ENCODE data around the gene CPA2.

The CPA2 gene

DNA sequence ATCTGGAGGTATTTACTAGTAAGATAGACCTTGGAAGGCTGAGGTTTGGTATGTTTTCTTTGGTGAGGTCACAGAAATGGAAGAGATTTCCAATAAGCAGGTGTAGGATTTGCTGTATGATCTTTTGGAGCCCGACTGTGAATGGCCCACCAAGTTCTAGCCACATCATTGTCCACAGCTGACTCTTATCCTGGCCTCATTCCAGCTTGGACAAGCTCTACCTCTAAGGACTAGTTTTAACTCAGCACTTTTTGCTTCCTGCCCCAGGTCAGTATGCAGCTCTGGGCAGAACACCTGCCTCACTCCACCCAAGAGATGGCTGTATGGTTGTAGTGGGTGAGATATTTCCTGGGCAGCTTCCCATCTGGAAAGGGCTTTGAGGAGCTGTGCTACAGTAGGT lies 20.2 kb downstream of the CPA2 start:
- DNase-seq, result no peak

DNA sequence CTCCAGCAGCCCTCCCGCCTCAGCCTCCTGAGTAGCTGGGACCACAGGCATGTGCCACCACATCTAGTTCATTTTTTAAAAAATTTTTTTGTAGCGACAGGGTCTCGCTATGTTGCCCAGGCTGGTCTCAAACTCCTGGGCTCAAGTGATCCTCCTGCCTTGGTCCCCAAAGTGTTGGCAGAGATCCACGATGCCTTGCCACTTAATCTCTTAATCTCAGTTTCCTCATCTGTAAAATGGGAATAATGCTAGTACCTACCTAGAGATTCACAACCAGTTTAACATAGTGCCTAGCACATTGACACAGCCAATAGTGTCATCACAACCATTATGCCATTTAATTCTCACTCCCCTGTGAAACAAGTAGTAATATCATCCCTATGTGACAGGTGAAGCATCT lies 21.5 kb downstream of the CPA2 start:
- no peak for DNase-seq

DNA sequence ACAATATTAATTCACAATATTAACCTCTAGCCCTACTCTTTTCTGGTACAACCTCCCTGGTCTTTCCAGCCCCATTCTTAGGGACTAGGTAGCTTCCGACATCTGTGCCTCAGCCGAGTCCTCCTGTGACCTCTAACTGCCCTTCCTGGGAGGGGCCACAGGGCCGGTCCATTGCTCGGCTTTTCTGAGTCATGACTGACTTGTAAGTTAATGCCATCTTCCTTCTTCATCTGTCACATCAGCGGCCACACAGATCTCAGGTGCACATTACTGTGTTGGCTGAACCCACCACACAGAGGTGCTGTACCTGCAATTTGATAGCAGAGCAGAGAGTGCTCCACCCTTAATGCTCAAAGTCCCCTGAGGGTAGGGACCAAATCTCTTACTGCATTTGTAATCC lies 22.2 kb downstream of the CPA2 start:
- DNase-seq, result no peak

DNA sequence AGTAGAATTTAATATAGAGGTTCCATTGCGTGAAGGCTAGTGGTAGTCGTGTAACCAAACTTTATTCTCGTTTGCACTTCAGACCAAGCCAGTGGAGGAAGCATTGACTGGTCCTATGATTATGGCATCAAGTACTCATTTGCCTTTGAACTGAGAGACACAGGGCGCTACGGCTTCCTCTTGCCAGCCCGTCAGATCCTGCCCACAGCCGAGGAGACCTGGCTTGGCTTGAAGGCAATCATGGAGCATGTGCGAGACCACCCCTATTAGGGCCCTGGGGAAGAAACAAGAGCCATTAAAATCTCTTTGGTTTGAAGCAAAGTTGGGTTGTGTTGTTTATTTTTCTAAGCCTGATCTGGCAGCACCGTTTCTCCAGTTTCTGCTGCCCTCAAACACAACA lies 22.8 kb downstream of the CPA2 start:
- DNase-seq, result no peak

DNA sequence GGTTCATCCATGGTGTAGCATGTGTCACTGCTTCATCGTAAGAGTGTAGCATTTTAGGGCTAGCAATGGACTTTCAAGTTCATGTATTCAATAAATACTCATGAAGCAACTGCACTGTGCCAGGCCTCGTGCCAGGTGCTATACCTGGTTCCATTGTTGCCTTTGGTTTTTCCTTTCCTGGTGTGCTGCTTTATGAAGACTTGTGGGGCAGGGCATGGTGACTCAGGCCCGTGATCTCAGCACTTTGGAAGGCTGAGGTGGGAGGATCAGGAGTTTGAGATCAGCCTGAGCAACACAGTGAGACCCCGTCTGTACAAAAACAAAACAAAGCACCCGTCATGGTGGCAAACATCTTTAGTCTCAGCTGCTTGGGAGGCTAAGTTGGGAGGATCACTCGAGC lies 24.1 kb downstream of the CPA2 start:
- no peak for DNase-seq

DNA sequence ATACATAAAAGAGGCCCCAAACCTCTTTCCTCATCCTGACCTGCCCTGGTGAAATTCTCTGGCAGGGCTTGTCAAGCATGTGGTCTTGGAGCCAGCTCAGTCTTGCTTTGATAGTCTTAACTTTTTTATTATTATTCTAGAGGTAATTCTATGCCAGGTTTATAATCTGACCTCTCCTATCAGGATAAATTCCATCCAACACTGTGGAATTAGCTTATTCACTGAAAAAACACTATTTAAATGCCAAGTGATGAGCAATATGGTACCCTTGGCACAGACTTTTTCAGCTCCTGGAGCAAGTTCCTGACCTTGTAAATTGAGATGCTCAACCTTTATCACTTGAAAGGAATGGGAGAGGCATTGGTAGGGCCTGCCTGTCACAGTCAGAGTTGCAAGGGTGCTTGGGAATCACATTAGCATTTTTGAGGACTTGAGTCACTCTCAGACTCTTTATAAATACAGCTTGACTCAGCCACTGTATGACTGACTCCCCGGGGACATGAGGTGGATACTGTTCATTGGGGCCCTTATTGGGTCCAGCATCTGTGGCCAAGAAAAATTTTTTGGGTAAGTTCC lies 26.1 kb downstream of the CPA2 start, which contains the start of gene CPA4:
TSS of gene CPA4 (plus strand) at position 480 of the 576 bp plus-strand sequence. CDS start at position 500, 20 bp downstream.
- DNase-seq, result no peak

DNA sequence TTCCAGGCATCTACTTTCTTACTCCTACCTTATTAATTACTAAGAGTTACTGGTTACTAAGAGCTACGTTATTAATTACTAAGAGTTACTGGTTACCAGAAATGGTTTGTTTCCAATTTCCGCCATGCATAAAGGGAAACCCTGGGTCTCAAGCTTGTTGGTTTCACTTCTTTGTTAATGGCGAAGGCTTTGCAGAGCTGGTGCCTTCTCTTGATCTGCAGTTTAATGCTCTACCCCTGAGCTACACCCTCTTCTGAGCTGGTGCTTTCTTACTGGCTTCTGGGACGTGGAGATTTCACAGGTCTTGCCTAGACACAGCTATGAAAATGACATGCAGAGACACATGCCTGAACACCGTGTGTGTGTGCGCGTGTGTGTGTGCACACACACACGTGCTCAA lies 26.9 kb downstream of the CPA2 start:
- no peak for DNase-seq

DNA sequence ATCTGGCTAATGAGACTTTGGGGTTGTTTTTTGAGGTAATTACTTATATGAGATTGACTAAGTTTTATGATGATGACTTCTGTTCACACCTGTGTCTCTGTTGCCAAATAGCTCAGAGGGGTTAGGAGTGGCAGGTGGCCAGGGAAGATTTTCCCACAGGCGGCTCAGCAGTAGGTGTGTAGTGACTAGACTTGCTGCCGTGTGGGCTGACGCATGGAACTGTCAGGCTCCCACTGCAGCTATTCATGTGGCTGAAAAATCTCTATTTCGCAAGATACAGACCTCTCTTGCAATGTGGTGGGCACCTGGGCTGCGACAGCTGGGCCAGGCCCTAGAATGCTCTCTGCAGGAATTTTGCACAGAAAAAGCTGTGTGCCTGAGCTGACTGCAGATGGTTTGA lies 27.7 kb downstream of the CPA2 start:
- no peak for DNase-seq

DNA sequence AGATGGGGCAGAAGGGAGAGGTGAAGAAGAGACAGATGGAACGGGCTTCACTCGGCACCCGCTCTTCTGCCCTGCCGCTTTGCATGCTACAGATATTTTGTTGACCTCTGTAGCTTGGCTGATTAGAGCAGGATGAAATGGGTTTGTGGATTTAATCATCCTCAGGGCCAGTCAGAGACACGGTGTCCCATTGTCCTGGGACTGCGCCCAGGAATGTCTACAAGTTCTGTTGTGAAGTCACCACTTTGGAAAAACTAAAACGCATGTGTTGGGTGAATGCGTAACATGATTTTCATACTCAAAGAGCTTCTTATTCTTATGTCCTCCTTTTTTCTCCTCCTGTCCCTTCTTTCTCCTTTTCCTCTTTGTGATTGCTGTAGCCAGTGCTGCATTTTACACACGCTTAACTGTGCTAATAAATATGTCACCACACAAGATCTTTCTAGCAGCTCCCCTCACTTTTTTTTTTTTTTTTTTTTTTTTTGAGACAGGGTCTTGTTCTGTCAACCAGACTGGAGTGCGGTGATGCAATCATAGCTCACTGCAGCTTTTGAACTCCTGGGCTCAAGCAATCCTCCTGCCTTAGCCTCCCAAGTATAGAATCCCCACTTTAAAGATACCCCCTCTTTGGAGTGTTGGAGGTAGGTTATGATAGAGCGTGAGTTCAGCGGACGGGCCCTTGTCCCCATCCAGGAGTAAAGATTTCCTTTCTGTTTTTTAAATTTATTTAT lies 29.7 kb downstream of the CPA2 start:
- DNase-seq, result no peak

DNA sequence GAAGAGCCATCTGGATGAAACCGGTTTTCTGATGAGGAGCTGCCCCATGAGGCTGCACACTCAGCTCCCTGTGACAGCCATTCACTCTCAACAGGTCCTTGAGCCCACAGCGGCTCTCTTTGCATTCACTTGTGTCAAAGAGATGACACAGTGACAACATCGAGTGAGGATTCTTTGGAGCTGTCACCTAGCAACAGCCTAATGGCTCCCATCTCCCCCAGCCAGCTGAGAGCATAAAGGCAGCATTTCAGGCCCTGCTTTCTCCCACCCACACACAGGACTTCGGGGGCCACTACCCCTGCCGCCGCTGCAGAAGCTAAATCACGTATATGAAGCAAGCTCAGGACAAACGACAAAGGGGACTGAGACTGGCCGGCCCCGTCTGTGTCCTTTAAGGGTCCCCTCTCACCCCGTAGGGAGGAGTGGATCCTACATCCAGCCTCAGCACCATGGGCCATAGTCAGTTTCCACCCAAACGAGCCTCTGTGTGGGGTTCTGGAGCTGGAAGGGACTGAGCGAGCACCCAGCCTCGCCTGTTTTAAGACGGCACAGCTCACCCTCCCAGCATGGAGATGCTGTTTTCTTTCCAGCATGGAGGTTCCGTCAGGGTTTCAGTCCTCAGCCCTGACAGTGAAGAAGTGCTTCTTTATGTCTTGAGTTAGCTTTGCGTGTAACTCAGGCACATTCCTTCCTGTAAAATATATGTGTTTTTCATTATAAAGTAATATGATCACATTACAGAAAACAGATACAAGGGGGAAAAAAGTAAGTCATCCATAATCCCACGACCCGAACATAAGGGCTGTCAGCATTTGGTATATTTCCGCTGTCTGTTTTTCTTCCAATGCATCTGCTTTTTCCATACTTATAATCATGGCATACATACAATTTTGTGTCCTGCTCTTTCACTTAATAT lies 31.2 kb downstream of the CPA2 start:
- DNase-seq, result no peak

DNA sequence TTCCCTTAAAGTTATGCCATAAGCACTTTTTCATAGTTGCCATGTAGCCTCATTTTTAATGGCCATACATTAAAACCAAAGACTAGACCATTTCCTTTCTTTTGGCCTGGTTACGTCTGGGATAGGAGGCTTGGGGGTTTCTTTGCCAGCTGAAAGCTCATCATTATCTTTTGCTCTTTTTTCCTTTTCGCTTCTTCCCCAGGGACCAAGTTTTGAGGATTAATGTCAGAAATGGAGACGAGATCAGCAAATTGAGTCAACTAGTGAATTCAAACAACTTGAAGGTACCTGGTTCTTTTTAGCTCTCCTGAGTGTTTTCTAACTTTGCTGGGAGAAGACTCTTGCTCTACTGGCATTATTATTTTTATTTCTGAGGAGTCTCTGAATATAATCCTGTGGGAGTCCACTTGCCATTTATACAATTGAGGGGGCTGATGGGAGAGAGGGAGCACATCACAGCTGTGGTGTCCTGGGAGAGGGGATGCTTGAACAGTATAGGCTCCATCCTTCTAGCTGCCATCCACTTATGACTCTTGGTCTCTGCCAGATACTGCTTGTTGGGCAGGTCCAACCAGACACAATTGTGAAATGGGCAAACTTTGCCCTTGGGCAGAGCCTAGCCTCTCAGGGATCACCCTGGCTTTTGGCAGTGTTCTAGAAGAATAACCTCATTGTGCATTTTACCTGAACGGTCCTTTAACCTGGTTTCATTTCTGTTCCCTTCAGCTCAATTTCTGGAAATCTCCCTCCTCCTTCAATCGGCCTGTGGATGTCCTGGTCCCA lies 32.1 kb downstream of the CPA2 start:
- DNase-seq, result no peak

DNA sequence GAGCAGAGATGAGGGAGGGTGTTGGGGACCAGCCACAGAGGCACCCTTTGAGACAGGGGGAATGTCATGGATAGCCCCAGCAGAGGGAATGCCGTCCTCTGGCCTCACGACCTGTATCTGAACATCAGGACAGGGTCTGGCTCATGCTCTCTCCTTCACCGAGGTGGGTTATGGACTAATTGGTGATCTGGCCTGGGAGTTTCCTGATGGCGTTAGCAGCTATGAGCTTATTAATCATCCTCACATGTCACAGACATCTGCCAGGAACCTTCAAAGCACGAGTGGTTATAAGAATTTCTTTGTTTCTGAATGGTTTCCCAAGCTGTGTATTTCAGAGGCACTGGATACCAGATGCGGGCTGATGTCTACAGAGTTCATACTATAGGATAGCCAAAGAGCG lies 33.2 kb downstream of the CPA2 start:
- DNase-seq, result no peak

DNA sequence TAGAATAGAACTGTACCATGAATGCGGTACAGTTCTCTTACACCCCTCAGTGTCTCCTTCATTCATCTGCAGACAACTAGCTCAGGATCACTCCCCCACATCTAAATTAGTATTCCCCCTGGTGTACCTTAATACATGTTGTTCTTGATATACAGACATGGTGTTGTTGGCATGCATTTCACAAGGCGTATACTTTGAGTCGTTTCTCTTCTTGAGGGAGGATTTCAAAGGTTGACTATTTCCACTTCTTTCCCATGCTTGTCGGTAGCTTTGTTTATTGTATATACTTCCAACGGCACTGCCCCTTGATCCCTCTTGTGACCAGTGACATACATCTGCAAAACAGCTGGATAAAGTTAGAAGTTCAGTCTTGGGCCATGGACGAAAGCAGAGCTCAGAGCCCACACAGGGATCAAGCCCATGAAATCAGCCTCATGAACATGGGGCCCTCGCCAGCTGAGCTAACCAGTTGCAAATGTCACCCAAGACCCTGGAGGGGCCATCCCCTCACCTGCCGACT lies 34.9 kb downstream of the CPA2 start:
- no peak for DNase-seq

DNA sequence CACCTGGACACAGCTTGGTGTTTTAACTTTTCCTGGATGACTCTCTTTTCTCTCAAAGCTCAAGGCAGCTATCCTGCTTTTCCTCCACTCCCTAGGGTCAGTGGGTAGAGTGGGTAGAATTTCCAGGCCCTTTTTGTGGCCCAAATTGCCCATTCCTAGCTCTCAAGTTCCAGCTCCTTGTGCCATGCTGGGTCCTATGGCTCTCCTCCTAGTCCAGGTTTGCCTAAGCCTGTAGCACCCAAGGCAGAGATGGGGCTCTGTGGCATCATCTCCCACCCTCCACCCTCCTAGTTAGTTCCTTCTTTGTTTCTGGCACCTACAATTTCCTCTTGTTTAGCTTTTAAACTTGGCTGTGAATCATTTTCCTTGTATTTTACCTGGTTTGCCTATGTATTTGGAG lies 36.0 kb downstream of the CPA2 start:
- no peak for DNase-seq

DNA sequence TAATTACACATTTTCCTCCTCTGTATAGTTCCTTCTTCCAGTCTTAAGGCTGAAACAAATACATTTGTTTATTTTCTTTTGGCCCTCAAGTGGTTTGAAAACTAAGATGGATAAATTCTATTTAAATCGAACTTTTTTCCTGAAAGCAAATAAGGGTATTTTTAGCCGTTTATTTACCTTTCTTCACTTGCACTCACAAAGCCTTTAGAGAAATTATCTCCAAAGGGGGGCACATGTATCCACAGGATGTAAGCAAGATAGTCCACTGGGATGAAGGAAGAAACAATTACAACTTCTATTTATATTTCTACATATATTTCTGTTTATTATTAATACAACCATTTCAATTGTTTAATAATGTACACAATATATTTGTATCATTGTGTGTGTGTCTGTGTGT lies 36.5 kb downstream of the CPA2 start:
- DNase-seq, result no peak

DNA sequence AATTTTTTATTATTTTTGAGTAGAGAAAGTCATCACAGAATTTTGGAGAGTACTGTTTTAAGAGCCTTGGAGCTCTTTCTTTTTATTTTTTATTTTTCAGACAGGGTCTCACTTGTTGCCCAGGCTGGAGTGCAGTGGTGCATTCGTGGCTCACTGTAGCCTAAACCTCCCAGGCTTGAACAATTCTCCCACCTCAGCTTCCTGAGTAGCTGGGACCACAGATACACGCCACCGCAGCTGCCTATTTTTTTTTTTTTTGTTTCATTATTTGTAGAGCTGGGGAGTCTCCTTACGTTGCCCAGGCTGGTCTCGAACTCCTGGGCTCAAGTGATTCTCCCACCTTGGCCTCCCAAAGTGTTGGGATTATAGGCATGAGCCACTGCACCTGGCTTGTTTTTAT lies 36.9 kb downstream of the CPA2 start:
- no peak for DNase-seq

DNA sequence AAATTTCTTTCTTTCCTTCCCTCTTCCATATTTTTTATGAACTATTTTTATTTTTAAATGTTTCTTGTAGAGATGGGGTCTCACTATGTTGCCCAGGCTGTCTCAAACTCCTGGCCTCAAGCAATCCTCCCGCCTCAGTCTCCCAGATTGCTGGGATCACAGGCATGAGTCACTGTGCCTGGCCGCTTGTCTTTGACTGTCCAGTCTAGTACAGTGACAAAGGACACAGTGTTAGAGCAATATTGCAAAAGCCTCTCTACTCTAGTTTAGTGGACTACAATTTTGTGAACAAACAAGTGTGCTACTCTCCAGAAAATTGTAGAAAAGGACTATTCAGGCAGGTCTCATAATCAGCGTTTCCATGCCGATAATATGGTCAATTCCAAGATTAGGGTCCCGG lies 37.3 kb downstream of the CPA2 start:
- DNase-seq, result no peak

DNA sequence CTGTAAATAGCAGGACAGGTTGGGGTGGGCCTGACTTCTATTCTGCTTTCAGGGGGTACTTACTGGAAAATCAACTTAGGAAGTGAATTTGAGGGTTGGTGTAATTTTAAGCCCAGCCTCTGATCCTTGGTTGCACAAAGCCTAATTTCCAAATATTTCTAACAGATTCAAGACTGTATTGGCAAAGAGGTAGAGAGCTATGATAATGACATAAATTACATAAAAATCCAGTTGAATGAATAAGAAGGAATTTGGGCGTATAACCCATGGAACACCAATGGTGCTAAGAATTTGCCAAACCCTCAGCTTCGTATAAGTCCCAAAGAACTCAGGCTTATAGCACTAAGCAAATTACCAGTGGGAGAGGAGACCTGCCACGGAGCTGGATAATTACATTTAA lies 38.2 kb downstream of the CPA2 start:
- DNase-seq, result no peak

DNA sequence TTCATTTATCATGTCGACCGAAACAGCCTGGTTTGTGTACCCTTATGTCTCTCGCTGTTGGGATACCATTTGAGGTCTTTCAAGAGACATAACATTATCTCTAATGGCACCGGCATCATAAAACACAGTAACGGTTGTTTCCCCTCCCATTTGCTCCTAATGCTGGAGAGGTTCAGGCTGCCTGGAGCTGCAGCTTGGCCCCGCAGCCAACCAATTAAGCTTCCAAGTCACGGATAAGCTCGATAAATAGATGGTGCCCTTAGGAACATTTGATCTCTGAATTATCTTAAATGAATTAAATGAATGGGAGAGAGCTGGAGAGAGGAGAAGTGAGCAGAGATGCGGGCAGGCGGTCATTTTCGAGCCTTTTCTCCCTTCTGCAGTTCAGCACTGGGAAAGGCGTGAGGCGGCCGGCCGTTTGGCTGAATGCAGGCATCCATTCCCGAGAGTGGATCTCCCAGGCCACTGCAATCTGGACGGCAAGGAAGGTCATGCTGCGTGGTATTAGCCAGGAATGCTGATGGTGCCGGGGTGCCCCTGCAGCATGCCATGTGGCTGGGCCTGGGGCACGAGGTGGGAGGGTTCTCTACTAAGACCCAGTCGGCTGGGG lies 38.9 kb downstream of the CPA2 start:
- no peak for DNase-seq

DNA sequence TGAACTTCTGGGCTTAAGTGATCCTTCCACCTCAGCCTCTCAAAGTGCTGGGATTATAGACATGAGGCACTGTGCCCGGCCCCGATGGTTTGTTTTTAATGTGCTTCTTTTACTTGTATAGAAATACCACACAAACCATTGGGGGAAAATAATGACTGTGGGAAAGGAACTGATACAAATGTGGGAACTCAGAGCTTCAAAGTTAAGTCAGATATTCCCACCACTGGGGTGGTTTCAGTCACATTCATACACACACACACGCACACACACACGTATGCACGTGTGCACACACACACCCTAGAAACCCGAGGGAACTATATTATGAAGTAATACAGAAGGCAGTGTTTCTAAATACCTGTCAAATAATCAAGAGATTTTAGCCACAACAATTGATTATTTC lies 43.3 kb downstream of the CPA2 start:
- no peak for DNase-seq

DNA sequence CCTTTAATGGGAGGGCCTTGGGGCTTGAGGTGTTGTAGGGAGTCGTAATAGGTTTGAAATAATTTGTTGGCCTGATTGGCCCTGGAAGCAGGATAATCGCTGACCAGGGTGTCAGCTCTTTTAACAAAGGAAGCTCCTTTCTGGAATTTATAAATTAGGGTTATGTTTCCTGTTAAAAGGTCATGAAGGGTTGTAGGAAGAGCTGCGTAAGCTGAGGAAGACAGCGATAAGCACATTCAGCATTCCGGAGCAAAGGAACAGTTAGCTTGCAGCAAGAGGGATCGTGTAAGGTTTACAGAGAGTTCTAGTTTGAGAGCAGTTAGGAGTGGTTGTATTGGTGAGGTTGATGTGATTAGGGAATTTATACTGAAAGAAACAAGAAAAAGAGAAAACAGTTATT lies 47.6 kb downstream of the CPA2 start:
- DNase-seq, result no peak

DNA sequence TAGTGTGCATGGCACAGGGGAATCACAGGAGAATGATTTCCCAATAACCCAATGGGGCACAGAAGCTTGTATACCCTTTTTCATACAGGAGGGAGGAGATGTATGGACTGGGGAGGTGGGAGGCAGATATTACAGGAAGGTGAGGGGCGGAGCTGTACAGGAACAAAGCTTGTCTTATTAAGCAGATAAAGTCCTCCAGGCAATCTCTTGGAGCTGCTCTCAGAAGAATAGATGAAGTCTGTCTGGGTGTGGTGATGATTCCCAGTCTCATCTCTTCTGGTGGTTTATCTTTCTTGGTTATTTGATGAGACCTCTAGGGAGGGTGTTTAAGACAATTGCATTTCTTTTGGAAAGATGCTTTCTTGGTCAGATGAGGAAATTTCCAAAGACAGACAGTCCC lies 52.9 kb downstream of the CPA2 start:
- no peak for DNase-seq
